Keratinocyte (primary cell): ENCODE data around the gene SALL4. TPM values are rescaled to one million over a fixed set of nuclear protein-coding genes. Genes with fewer than 3 reads are reported as not detected.

Experiments used
- DNase-seq: peaks from one replicate; pipeline ENCODE4 v3.0.0-alpha.2; 2011; ENCODE audit warnings: low read depth, missing footprints, low spot score
- FAIRE-seq: peaks from 2 replicates; lab custom pipeline; 2011; peaks lifted over from hg19 to GRCh38; lab: Jason Lieb, UNC
- H2AFZ ChIP-seq: 2 replicates; pipeline ENCODE4 v1.6.0; 2012; ENCODE audit warnings: low read length, control low read depth, inconsistent platforms; ENCODE audit not compliant: control insufficient read depth
- H3K27ac ChIP-seq: 2 replicates; pipeline ENCODE4 v1.5.1; 2011; ENCODE audit warnings: low read length; ENCODE audit not compliant: control insufficient read depth, insufficient read depth
- H3K27me3 ChIP-seq: 3 replicates; pipeline ENCODE4 v1.6.0; 2011; ENCODE audit warnings: low read length; ENCODE audit not compliant: control insufficient read depth, insufficient read depth; ENCODE audit errors: extremely low read depth
- H3K36me3 ChIP-seq, 2 experiments: 2 replicates in 1 of 2; 3 replicates in 1 of 2; pipeline ENCODE4 v1.5.1; 2011; ENCODE audit warnings: low read length in 2 of 2, mild to moderate bottlenecking in 1 of 2; ENCODE audit not compliant: control insufficient read depth in 2 of 2, insufficient read depth in 2 of 2; ENCODE audit errors: extremely low read depth in 1 of 2
- H3K4me1 ChIP-seq: 3 replicates; pipeline ENCODE4 v1.5.1; 2011; ENCODE audit warnings: low read length; ENCODE audit not compliant: control insufficient read depth, insufficient read depth; ENCODE audit errors: extremely low read depth
- H3K4me2 ChIP-seq: 3 replicates; pipeline ENCODE4 v1.6.0; 2011; ENCODE audit warnings: low read depth, low read length; ENCODE audit not compliant: control insufficient read depth, insufficient read depth; ENCODE audit errors: extremely low read depth
- H3K4me3 ChIP-seq, 3 experiments: fragments of 200-600 bp in 1 of 3; sonication (generic) in 1 of 3; 2 replicates in 2 of 3; 3 replicates in 1 of 3; pipeline ENCODE4 v1.5.1; 2011 to 2016; ENCODE audit warnings: low read length in 3 of 3, mild to moderate bottlenecking in 3 of 3, control low read depth in 2 of 3, inconsistent platforms in 1 of 3, low read depth in 1 of 3, mixed read lengths in 1 of 3, mixed run types in 1 of 3, moderate library complexity in 1 of 3; ENCODE audit not compliant: control insufficient read depth in 2 of 3, insufficient read depth in 2 of 3; ENCODE audit errors: extremely low read depth in 1 of 3
- H3K79me2 ChIP-seq: 2 replicates; pipeline ENCODE4 v1.6.0; 2012; ENCODE audit warnings: low read length; ENCODE audit not compliant: control insufficient read depth, insufficient read depth
- H3K9ac ChIP-seq: 3 replicates; pipeline ENCODE4 v1.6.0; 2011; ENCODE audit warnings: low read length; ENCODE audit not compliant: control insufficient read depth, insufficient read depth; ENCODE audit errors: extremely low read depth
- H3K9me1 ChIP-seq: 3 replicates; pipeline ENCODE4 v1.6.0; 2011; ENCODE audit warnings: low read length; ENCODE audit not compliant: control insufficient read depth, insufficient read depth; ENCODE audit errors: extremely low read depth
- H3K9me3 ChIP-seq: 2 replicates; pipeline ENCODE4 v1.5.1; 2012; ENCODE audit warnings: low read depth, low read length; ENCODE audit not compliant: control insufficient read depth
- H4K20me1 ChIP-seq: 3 replicates; pipeline ENCODE4 v1.6.0; 2011; ENCODE audit warnings: low read length; ENCODE audit not compliant: control insufficient read depth, insufficient read depth; ENCODE audit errors: extremely low read depth
- EZH2 ChIP-seq: IDR thresholded peaks from one replicate; pipeline ENCODE4 v1.6.1; 2012; ENCODE audit warnings: inconsistent platforms, mild to moderate bottlenecking, low read length, moderate library complexity
- dilution Hi-C: fragments of 300-500 bp; cut with MboI; formaldehyde crosslinking; loops from one replicate; pipeline ENCODE4 v1.7.0; 2020; ENCODE audit warnings: low sequenced_read_pairs; ENCODE audit not compliant: extremely low pct_ligation_motif_present
- polyA plus RNA-seq, 5 experiments: library from polyadenylated mRNA; depleted of rRNA in 3 of 5; stranded (reverse) in 3 of 5; stranded (forward) in 1 of 5; unstranded in 1 of 5; fragments of >200 nt; gene quantifications; 1 replicate in 1 of 5; 2 replicates in 3 of 5; 3 replicates in 1 of 5; pipeline versions ENCODE4 v1.2.1 to v1.2.3, GENCODE V29; 2011 to 2012; ENCODE audit warnings: missing spikeins in 2 of 5, low read depth in 1 of 5, low replicate concordance in 1 of 5
- TF ChIP-seq, protein P1 (sequence below), 3 experiments: IDR thresholded peaks in 1 of 3; conservative IDR thresholded peaks in 1 of 3; optimal IDR thresholded peaks in 1 of 3; 2 replicates in 2 of 3; 3 replicates in 1 of 3; pipeline versions ENCODE3 to v1.5.1; 2011; ENCODE audit warnings: low read length in 3 of 3, mild to moderate bottlenecking in 3 of 3, moderate library complexity in 2 of 3, control low read depth in 1 of 3, inconsistent platforms in 1 of 3; ENCODE audit not compliant: insufficient read depth in 2 of 3; ENCODE audit errors: extremely low read depth in 1 of 3

The SALL4 gene
- polyA plus RNA-seq, 1 donor (not counting 4 experiments of a cell fraction or from before 2014, with no cell fraction given), result 0.04 TPM

DNA sequence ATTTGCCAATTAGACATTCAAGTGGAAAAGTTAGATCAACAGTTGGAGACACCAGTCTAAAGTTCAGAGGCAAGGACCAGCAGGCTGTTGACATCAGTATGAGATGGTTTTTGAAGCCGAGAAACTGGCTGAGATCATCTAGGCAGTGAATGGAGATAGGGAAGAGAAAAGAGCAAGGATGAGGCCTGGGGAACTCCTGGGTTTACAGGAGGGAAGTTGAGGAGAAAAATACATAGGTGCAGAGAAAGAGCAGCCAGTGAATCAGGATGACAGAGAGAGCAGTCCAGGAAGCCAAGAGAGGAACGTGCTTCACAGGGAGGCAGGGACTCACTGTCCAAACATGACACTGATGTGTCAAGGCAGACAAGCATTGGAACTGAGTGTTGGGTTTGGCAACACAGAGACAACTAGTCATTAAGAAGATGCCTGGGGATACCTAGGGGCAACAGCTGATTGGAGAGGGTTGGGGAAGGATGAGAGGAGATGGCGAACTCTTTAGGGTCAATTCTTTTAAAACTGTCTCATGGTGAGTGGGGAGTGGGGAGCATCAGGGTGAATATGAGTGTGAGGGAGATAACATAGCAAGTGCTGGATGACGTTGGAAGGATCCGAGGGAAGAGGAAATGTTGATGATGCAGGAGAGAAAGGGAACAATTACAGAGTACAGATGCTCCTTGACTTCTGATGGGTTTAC is 13.2 kb upstream of the SALL4 start:
- H3K9ac ChIP-seq, result no peak overlapping the region

DNA sequence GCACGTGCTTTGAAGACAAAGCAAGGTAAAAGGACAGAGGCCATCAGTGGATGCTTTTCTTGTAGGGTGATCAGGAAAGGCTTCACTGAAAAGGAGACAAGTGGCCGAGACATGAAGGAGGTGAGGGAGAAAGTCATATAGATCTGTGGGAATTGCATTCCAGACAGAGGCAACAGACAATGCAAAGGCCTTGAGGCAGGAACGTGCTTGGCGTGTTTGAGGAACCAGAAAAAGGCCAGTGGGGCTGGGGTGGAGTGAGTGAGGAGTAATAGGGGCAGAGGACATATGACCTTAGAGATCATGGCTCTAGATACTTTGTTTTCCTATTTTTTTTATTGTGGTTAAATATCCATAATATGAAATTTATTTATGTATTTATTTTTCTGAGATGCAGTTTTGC is 10.5 kb upstream of the SALL4 start:
- H3K27ac ChIP-seq, result no peak overlapping the region
- no peak overlapping the region for H3K4me3 ChIP-seq
- H3K4me2 ChIP-seq, result no peak overlapping the region
- FAIRE-seq (no peak), DNase-seq (no peak)
- TF ChIP-seq, protein P1, sequence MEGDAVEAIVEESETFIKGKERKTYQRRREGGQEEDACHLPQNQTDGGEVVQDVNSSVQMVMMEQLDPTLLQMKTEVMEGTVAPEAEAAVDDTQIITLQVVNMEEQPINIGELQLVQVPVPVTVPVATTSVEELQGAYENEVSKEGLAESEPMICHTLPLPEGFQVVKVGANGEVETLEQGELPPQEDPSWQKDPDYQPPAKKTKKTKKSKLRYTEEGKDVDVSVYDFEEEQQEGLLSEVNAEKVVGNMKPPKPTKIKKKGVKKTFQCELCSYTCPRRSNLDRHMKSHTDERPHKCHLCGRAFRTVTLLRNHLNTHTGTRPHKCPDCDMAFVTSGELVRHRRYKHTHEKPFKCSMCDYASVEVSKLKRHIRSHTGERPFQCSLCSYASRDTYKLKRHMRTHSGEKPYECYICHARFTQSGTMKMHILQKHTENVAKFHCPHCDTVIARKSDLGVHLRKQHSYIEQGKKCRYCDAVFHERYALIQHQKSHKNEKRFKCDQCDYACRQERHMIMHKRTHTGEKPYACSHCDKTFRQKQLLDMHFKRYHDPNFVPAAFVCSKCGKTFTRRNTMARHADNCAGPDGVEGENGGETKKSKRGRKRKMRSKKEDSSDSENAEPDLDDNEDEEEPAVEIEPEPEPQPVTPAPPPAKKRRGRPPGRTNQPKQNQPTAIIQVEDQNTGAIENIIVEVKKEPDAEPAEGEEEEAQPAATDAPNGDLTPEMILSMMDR (optimal IDR thresholded peaks at IDR 0.05 in 1 of 3, IDR thresholded peaks at IDR 0.05 in 1 of 3, conservative IDR thresholded peaks at IDR 0.05 in 1 of 3; ENCODE audit: extremely low read depth in 1 of 3, insufficient read depth in 2 of 3, low read length in 3 of 3), result no peak
- H3K4me1 ChIP-seq, result no peaks in the 10 kb centered on the region
- H3K27me3 ChIP-seq, result no peaks in the 10 kb centered on the region
- dilution Hi-C loops, result no loop called here
- H3K9me3 ChIP-seq, result no peaks in the 10 kb centered on the region
- no peaks in the 10 kb centered on the region for H3K36me3 ChIP-seq
- H4K20me1 ChIP-seq, result no peaks in the 10 kb centered on the region
- H3K79me2 ChIP-seq, result no peaks in the 10 kb centered on the region
- no peak overlapping the region for H2AFZ ChIP-seq
- no peaks in the 10 kb centered on the region for H3K9me1 ChIP-seq
- H3K9ac ChIP-seq, result no peak overlapping the region

More for the DNA sequence above, 13.2 kb upstream of the SALL4 start:
- no peak for FAIRE-seq
- dilution Hi-C loops, result no loop called here
- no peak for DNase-seq
- Histone ChIP-seq H3K27me3 (no peaks in the 10 kb centered on the region), H3K4me1 (no peaks in the 10 kb centered on the region), H3K4me2 (no peak overlapping the region), H2AFZ (no peak overlapping the region), H3K4me3 (no peak overlapping the region), H3K36me3 (no peaks in the 10 kb centered on the region), H3K79me2 (no peaks in the 10 kb centered on the region), H3K27ac (no peak overlapping the region), H4K20me1 (no peaks in the 10 kb centered on the region), H3K9me3 (no peaks in the 10 kb centered on the region), H3K9me1 (no peaks in the 10 kb centered on the region)
- TF ChIP-seq EZH2, result no peak
- TF ChIP-seq, protein P1 (optimal IDR thresholded peaks at IDR 0.05 in 1 of 3, IDR thresholded peaks at IDR 0.05 in 1 of 3, conservative IDR thresholded peaks at IDR 0.05 in 1 of 3; ENCODE audit: extremely low read depth in 1 of 3, insufficient read depth in 2 of 3, low read length in 3 of 3), result no peak
